Fibroblast of skin of abdomen (primary cell): ENCODE results near the gene TPRA1.
"Not testable (repeated sequence)": the region's sequence is repeated elsewhere in the genome, so short reads cannot be mapped to it uniquely, and the experiment has no call there.

ENCODE experiments used
- DNase-seq: peaks from one replicate; pipeline ENCODE4 v3.0.0-alpha.2; 2013

The TPRA1 gene

DNA sequence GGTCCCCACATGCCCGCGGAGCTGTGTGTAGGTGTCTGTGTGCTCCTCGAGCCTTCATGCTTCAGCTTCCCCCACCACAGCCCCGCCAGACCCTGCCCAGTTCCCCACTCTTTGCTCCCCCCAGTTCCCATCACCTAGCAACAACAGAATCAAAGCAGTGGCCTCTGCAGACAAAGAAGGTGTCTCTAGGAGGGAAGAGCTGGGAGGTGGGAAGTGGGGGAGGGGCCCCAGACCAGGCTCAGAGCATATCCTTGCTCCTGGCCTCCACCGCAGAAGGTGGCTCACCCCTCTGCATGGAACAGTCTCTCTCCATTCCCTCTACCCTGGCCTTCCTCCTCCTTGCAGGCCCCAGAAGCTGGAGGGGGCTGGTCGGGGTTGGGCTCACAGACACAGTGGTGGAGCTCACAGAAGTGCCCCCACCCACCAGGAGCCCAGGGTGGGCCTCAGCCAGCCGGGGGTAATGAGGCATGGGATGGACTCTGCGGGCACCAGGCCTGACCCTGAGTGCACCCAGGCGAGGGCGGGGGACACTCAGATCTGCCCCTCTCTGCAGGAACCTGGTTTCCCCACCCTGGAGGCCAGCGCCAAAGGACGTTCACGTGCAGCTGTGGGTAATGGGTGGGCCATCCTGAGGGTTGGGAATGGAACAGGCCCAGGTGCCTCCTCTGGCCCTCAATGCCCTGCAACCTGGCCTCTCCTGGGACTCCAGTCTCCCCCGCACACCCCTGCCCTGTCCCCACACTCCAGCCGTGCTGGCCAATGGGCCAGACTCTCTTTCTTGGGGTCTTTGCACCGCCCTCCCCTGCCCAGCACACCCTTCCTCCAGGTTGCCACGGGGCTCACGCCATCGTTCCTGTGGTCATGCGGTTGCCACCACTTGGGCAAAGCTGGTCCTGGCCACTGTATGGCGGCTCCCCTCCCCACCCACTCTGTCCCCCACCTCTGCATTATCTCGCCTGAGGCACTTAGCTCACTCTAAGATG is 53.4 kb downstream of the TPRA1 start:
- no peak for DNase-seq

DNA sequence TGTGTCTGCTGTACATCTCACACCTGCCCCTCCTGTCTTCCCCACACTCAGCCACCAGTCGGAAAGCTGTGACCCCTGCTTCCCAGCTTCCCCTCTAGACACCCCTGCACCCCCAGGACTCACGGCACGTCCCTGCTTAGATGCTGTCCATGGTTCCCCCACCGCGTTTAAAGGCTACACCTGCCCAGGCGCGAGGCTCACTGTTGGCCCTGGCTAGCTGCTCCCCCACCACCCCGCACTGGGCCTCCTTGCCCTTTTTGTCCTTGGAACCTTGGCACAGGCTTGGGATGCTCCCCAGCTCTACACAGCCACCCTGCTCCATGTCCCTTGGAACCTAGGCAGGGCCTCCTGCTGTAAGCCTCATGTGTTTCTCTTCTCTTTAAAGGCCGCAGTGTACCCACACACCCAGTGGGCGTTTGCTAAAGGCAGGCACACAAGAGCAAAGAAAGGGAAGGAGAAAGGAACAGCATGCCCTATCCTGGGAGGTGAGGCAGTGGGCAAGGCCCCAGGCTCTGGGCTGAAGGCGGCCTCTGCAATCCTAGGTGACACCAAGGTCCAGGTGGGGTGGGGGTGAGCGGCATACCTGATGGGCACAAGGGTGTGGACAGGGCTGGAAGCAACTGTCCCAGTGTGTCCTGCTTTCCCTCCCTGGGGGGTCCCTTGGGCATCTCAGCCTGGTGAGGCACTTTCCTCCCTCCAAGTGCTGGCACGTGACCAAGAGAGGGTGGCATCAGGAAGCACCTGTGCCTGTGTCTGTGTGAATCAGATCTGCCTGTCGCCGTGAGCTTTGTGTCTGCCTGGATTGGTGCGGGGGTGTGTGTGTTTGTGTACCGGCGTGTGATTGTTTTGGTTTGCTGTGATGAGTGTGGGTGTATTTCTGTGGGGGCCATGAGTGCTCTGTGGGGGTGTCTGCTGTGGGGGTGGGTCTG is 54.4 kb downstream of the TPRA1 start:
- no peak for DNase-seq

DNA sequence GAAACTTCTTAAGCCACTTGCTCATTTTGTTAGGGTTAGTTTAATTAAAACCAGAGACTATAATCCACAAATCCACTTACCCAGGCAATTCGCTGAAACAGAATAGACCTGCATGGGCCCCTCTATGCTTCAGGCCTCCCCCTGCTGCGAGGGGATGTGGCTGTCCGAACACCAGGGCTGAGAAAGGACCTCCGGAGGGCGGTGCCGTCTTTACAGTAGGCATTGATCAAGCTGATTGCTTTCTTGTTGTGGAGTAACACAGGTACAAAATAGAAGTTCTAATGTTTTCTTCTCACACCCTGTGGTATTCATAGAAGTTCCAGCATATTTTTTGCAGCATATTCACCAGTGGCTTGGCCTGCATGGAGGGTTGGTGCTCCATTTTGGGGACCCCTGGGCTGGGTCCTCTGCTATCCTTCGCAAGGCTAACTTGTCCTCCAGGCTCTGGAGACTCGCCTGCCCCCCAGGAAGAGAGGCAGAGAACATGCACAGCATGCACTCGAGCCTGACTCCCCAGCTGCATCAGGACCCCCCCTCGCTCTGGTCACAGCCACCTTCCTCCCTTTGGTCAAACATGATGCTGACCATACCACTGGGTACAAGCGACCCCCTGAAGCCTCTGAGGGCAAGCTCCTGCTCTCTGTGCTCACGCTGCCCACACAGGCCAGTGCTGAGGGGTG is 55.3 kb downstream of the TPRA1 start:
- no peak for DNase-seq

DNA sequence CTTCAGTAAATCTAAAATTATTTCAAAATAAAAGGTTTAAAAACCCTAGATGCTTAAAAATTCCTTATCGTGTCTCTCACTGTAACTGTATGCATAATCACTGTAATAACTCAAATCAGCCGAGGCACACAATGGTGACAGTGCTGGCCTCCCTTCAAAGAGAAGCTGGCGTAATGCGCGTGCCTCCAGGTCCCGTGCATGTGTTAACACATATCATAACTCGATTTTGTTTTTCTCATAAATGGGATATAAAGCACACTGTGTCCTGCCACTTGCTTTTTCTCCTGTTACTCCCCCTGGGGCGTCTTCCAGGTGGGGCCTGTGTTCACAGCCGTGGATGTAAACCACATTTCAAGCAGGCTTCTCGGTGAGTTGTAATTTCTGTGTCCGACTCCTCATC is 56.0 kb downstream of the TPRA1 start:
- DNase-seq = no peak

DNA sequence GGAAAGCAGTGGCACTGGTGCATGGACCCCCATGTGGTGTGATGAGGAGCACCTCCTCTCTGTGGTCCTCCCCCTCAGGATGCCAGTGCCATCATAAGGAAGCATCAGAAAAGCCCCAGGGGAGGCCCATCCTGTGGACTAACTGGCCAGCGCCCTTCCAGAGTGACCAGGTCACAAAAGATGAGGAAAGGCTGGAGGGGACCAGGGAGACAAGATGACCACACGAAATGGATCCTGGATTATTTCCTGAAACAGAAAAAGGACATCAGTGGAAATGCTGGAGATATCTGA is 56.4 kb downstream of the TPRA1 start:
- no peak for DNase-seq

DNA sequence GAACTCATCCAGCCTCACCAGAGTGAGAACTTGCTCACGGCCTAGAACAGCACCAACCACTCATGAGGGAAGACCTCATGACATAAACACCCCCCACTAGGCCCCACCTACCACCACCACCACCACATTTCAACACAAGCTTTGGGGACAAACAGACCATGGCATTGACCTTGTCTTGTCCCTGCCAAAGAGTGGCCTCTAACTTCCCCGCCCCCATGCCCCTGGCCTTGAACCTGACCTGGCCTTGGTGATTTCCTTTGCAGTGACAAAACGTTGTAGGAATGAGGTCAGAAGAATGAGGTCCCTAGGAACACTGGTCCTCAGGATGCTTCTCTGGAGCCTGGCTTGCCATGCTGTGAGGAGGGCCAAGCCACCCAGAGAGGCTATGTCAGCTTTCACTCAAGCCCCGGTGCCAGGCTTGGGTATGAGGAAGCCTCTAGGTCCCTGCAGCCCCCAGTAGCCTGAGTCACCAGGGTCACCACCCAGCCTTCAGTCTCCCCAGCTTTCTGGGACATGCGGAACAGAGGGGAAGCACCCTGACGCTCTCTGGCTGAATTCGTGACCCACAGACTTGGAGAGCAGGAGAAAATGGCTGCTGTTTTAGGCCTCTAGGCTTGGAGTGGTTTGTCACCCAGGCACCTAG is 57.9 kb downstream of the TPRA1 start:
- DNase-seq = no peak

DNA sequence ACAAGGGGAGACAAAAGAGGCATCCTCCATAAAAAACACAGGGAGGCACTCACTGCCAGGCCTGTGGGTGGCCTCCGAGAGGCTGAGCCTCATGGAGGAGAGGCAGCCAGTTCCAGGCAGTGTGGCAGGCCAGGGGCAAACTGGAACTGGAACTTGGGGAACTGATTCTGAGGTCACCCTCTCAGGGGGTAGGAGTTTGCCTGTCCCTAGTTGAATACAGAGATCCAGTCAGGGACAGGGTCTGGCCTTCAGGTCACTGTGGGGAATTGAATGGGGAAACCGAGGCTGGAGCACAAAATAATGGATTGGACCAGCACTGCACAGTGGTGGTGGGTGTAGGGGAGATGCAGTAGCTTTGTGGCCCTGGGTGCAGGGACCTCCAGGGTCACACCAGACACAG is 58.7 kb downstream of the TPRA1 start:
- DNase-seq = no peak

DNA sequence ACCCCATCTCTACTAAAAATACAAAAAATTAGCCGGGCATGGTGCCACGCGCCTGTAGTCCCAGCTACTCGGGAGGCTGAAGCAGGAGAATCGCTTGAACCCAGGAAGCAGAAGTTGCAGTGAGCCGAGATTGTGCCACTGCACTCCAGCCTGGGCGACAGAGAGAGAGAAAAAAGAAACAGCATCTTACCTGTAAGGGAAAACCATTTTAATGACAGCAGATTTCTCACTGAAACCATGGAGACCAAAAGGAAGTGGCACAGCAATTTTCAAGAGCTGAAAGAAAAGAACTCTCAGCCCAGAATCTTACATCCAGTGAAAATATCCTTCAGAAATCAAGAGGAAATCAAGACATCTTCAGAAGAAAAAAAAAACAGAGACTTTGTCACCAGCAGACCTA is 59.7 kb downstream of the TPRA1 start:
- DNase-seq = not testable (repeated sequence)

DNA sequence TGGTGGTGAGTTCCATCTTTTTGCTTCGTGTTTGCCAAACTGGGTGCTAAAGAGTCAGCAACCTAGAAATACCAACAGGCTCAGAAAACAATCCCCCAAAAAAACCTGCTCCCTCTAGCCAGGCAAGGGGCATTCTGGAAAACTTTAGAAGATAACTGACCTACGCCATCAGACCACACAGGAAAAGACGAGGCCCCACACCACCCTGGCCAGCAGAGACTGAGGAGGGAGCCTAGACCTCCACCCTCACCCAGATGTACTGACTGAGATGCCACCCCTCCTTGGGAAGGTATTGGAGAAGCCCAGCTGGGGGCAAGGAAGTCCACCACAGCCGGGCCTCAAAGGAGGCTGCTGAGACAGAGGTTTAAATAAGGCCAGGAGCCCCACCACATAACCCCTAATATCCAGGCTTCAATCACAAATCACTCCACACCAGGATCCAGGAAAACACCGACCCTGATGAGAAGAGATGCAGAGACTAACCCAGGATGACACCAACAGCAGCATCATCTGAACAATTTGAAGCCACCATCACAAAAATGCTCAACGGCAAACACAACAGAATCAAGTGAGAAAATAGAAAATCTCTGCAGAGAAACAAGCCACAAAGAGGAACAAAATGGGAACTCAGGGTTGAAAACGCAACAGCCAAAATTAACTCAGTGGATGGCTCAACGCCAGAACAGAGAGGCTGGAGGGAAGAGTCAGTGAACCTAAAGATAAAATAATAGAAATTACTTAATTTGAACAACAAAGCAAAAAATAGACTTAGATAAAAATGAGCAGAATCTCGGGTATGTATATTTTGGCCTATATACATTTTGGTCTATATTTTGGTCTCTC is 61.0 kb downstream of the TPRA1 start:
- DNase-seq = no peak

DNA sequence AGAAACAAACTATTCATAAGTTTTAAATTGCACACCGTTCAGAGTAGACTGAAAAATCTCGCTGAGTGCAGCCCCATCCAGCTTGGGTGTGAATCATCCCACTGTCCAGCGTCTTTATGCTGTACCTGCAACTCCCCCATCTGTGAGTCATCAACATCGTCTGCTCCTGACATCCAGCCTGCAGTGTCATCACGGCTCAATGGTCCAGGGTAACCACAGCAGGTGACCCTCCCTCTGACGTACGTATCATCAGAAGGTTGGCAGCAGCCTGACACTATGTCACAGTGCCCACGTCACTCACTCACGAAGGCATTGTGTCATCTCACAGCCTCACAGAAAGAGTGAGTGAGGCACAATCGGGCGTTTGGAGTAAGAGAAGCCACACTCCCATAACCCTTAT is 65.2 kb downstream of the TPRA1 start:
- DNase-seq = peak; percentile 32

DNA sequence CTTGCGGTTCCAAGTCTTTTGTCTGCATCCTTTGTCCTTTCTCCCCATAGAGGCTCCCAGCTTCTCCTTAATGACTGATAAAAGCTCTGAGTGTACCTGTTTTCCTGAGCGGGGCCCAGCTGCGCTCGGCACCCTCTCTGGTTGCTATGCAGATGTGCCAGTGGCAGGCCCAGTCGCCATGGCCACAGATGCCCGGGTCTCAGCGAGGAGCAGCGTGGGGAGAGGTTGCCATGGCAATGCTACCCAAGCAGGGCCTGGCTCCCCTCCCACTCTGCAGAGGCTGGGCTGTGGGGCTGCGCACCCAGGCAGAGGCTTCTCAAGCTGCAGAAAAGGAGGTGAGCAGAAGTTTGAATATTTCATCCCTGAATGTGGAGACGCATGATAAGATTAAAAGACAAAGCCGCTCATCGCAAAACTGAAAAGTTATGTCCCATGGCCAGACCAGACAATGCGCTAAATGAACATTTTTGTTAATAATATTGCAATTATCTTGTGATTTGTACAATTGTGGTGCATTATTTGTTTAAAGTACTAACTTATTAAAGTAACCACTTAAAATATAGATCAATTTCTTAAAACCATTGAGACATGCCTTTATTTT is 66.1 kb downstream of the TPRA1 start:
- no peak for DNase-seq
